Stimulated activated CD4-positive, alpha-beta T cell treated with anti-CD3 and anti-CD28 coated beads, Interleukin-1b, Interleukin-23, amount 100 ng/mL, for 4 hours (primary cell): ENCODE data around the gene MAML2.
"Not testable (repeated sequence)": the region's sequence is repeated elsewhere in the genome, so short reads cannot be mapped to it uniquely, and the experiment has no call there.

Experiments used
- DNase-seq, 2 donors: peaks; one replicate each; pipeline ENCODE4 v3.0.0-alpha.2; 2020; ENCODE audit warnings: low read depth in 2 of 2

Gene MAML2

GRCh38 chr11:96187822-96188221, 155.2 kb downstream of the MAML2 start:
- DNase-seq, result no peak

GRCh38 chr11:96186806-96187205, 156.2 kb downstream of the MAML2 start:
- DNase-seq, result no peak

- DNase-seq, result no peak
Measured at GRCh38 chr11:96185220-96185768, 157.7 kb downstream of the MAML2 start.

GRCh38 chr11:96180937-96181336, 162.1 kb downstream of the MAML2 start:
- not testable (repeated sequence) for DNase-seq

GRCh38 chr11:96180341-96180740, 162.7 kb downstream of the MAML2 start:
- no peak for DNase-seq

GRCh38 chr11:96179905-96180304, 163.1 kb downstream of the MAML2 start:
- DNase-seq, result no peak

GRCh38 chr11:96178887-96179279, 164.1 kb downstream of the MAML2 start:
- no peak for DNase-seq

- no peak for DNase-seq
Measured at GRCh38 chr11:96178049-96178886, 164.7 kb downstream of the MAML2 start.

GRCh38 chr11:96177146-96177545, 165.8 kb downstream of the MAML2 start:
- DNase-seq, result no peak

GRCh38 chr11:96173906-96174305, 169.1 kb downstream of the MAML2 start:
- no peak for DNase-seq

- no peak for DNase-seq
Measured at GRCh38 chr11:96173422-96173821, 169.6 kb downstream of the MAML2 start.

GRCh38 chr11:96172604-96173003, 170.4 kb downstream of the MAML2 start:
- no peak for DNase-seq

GRCh38 chr11:96169250-96169649, 173.7 kb downstream of the MAML2 start:
- no peak for DNase-seq

- DNase-seq, result no peak
Measured at GRCh38 chr11:96168623-96169022, 174.4 kb downstream of the MAML2 start.

- no peak for DNase-seq
Measured at GRCh38 chr11:96167787-96168186, 175.2 kb downstream of the MAML2 start.

GRCh38 chr11:96167203-96167758, 175.7 kb downstream of the MAML2 start:
- no peak for DNase-seq

- no peak for DNase-seq
Measured at GRCh38 chr11:96162816-96163499, 180.0 kb downstream of the MAML2 start.

GRCh38 chr11:96161307-96162089, 181.5 kb downstream of the MAML2 start:
- no peak for DNase-seq

GRCh38 chr11:96160732-96161306, 182.2 kb downstream of the MAML2 start:
- no peak for DNase-seq

- no peak for DNase-seq
Measured at GRCh38 chr11:96159968-96160367, 183.0 kb downstream of the MAML2 start.

GRCh38 chr11:96158126-96158525, 184.9 kb downstream of the MAML2 start:
- DNase-seq, result no peak

- no peak for DNase-seq
Measured at GRCh38 chr11:96157517-96157873, 185.5 kb downstream of the MAML2 start.
